Fibroblast of skin of right quadriceps (primary cell): ENCODE results near the gene SF3B3.
"Not testable (repeated sequence)": the region's sequence is repeated elsewhere in the genome, so short reads cannot be mapped to it uniquely, and the experiment has no call there.

Source experiments
- DNase-seq: peaks from one replicate; pipeline ENCODE4 v3.0.0-alpha.2; 2013

Gene SF3B3

GRCh38 chr16:70512456-70512855, 11.2 kb upstream of the SF3B3 start:
- peak; percentile 18 for DNase-seq

- DNase-seq, result peak; percentile 83
Measured at GRCh38 chr16:70520612-70521297, 2.9 kb upstream of the SF3B3 start.

GRCh38 chr16:70522216-70523075, 1.2 kb upstream of the SF3B3 start:
- no peak for DNase-seq

GRCh38 chr16:70523076-70523742, 407 bp upstream of the SF3B3 start, which contains the start of gene COG4:
Gene COG4 (minus strand): TSS chr16:70523554. CDS start chr16:70523543, 11 bp downstream.
- peak; percentile 84 for DNase-seq

- peak; percentile 11 for DNase-seq
Measured at GRCh38 chr16:70524399-70524825, 796 bp downstream of the SF3B3 start.

- DNase-seq, result no peak
Measured at GRCh38 chr16:70526403-70526802, 2.8 kb downstream of the SF3B3 start.

GRCh38 chr16:70527315-70527996, 3.8 kb downstream of the SF3B3 start:
- no peak for DNase-seq

GRCh38 chr16:70529051-70529777, 5.6 kb downstream of the SF3B3 start:
- peak; percentile 70 for DNase-seq

GRCh38 chr16:70529954-70530353, 6.3 kb downstream of the SF3B3 start:
- not testable (repeated sequence) for DNase-seq

- DNase-seq, result no peak
Measured at GRCh38 chr16:70534971-70535370, 11.4 kb downstream of the SF3B3 start.

GRCh38 chr16:70540994-70541393, 17.4 kb downstream of the SF3B3 start:
- DNase-seq, result no peak

- no peak for DNase-seq
Measured at GRCh38 chr16:70544548-70544947, 20.9 kb downstream of the SF3B3 start.

GRCh38 chr16:70548936-70549335, 25.3 kb downstream of the SF3B3 start:
- DNase-seq, result no peak

GRCh38 chr16:70550082-70550481, 26.5 kb downstream of the SF3B3 start:
- no peak for DNase-seq

- no peak for DNase-seq
Measured at GRCh38 chr16:70551788-70552187, 28.2 kb downstream of the SF3B3 start.

GRCh38 chr16:70552675-70553074, 29.1 kb downstream of the SF3B3 start:
- no peak for DNase-seq

GRCh38 chr16:70553645-70554044, 30.0 kb downstream of the SF3B3 start:
- peak; percentile 91 for DNase-seq

- no peak for DNase-seq
Measured at GRCh38 chr16:70556063-70556462, 32.4 kb downstream of the SF3B3 start.

- DNase-seq, result no peak
Measured at GRCh38 chr16:70561623-70562022, 38.0 kb downstream of the SF3B3 start.

GRCh38 chr16:70563636-70564035, 40.0 kb downstream of the SF3B3 start:
- no peak for DNase-seq

GRCh38 chr16:70565053-70565452, 41.4 kb downstream of the SF3B3 start:
- no peak for DNase-seq

- no peak for DNase-seq
Measured at GRCh38 chr16:70568601-70569237, 45.1 kb downstream of the SF3B3 start.
